Raji (cell line): ENCODE measurements around the gene OVCA2.

Experiments
- POLR2A ChIP-seq: IDR thresholded peaks from 2 replicates; pipeline ENCODE4 v1.6.1; 2011; ENCODE audit warnings: low read depth, low read length, control low read depth; ENCODE audit not compliant: insufficient read depth

The OVCA2 gene

GRCh38 chr17:2055292-2056205, 13.7 kb downstream of the OVCA2 start:
- no peak for TF ChIP-seq POLR2A

GRCh38 chr17:2056206-2057174, 14.7 kb downstream of the OVCA2 start:
- no peak for TF ChIP-seq POLR2A

GRCh38 chr17:2057175-2057759, 15.4 kb downstream of the OVCA2 start:
- TF ChIP-seq POLR2A: no peak

GRCh38 chr17:2057760-2058585, 16.2 kb downstream of the OVCA2 start:
- no peak for TF ChIP-seq POLR2A

- no peak for TF ChIP-seq POLR2A
These were observed 17.0 kb downstream of the OVCA2 start for GRCh38 chr17:2058586-2059546.

GRCh38 chr17:2059547-2060384, 17.9 kb downstream of the OVCA2 start:
- TF ChIP-seq POLR2A: no peak

GRCh38 chr17:2060385-2060658, 18.5 kb downstream of the OVCA2 start:
- no peak for TF ChIP-seq POLR2A

GRCh38 chr17:2060681-2061440, 19.0 kb downstream of the OVCA2 start:
- no peak for TF ChIP-seq POLR2A

- no peak for TF ChIP-seq POLR2A
These were observed 19.7 kb downstream of the OVCA2 start for GRCh38 chr17:2061441-2061958.

GRCh38 chr17:2062571-2063183, 20.9 kb downstream of the OVCA2 start:
- TF ChIP-seq POLR2A: no peak
